ENCODE data around the gene ARHGEF38. TPM values are rescaled to one million over a fixed set of nuclear protein-coding genes. Genes with fewer than 3 reads are reported as not detected.
A peak's percentile ranks its signal among the peaks of the same experiment; 100 is the strongest.

ARHGEF38 gene
- total RNA-seq, 1 donor from 2014 or later = not detected

DNA sequence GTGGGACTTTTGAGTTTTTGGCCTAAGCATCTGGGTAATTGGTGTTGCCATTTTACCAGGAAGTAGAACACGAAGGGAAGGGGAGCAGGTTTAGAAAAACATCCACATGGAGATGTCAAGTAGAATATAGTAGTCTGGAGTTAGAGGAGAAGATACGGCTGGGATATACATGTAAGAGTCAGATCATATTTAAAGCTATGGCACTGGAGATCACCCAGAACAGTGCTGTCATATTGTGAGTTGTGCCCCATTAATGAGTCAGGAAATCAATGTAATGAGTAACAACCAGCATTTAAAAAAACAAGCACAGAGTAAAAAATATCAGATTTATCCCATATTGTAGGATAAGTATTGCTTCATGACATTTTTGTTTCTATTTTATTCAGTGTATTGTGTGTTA is 160.3 kb downstream of the ARHGEF38 start:
- Mint-ChIP-seq H3K9me3 (no peaks in the 10 kb centered on the region), H3K4me1 (peaks cover 16% of the 10 kb centered on the region), H3K27me3 (ENCODE audit: low read depth) (no peaks in the 10 kb centered on the region), H3K27ac (ENCODE audit: unreplicated experiment) (no peak overlapping the region), H3K4me3 (no peak overlapping the region), H3K36me3 (ENCODE audit: low read depth) (no peaks in the 10 kb centered on the region)
- TF ChIP-seq CTCF (conservative IDR thresholded peaks at IDR 0.05) = no peak
- no peak for DNase-seq (ENCODE audit: low read depth, low spot score)

- Mint-ChIP-seq H3K4me1 (peaks cover 9% of the 10 kb centered on the region), H3K4me3 (no peak overlapping the region), H3K9me3 (no peaks in the 10 kb centered on the region), H3K27ac (ENCODE audit: unreplicated experiment) (no peak overlapping the region), H3K27me3 (ENCODE audit: low read depth) (no peaks in the 10 kb centered on the region), H3K36me3 (ENCODE audit: low read depth) (peaks cover 2% of the 10 kb centered on the region)
- no peak for DNase-seq (ENCODE audit: low read depth, low spot score)
- TF ChIP-seq CTCF (conservative IDR thresholded peaks at IDR 0.05) = no peak
Observed at GRCh38 chr4:105714071-105714521, 161.7 kb downstream of the ARHGEF38 start.

DNA sequence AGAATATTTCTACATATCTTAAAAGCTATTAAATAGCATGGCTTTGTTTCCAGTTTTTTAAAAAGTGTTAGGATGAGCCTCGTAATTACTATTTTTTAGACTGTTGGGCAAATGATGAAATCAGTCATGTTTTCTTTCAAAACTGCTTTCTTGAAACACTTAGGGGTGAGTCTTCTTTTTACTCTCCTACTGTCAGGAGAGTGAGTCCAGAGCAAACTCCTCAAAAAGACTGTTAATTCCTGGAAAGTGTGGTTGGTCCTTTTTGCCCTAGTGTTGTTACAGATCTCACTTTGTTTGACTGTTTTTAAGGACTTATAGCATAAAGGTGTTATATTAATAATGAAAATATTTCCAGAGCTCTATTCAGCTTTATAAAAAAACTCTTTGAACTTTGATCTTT is 162.5 kb downstream of the ARHGEF38 start:
- H3K27me3 Mint-ChIP-seq (ENCODE audit: low read depth) = no peaks in the 10 kb centered on the region
- no peak for TF ChIP-seq CTCF (conservative IDR thresholded peaks at IDR 0.05)

GRCh38 chr4:105715692-105716278 is 163.4 kb downstream of the ARHGEF38 start:
- Mint-ChIP-seq H3K36me3 (ENCODE audit: low read depth) (peaks cover 2% of the 10 kb centered on the region), H3K27ac (ENCODE audit: unreplicated experiment) (no peak overlapping the region), H3K27me3 (ENCODE audit: low read depth) (no peaks in the 10 kb centered on the region), H3K9me3 (no peaks in the 10 kb centered on the region), H3K4me1 (no peaks in the 10 kb centered on the region), H3K4me3 (no peak overlapping the region)
- TF ChIP-seq CTCF (conservative IDR thresholded peaks at IDR 0.05) = peak; percentile 74
- DNase-seq (ENCODE audit: low read depth, low spot score) = no peak

More for the DNA sequence above, 162.5 kb downstream of the ARHGEF38 start:
- Mint-ChIP-seq H3K36me3 (ENCODE audit: low read depth) (peaks cover 2% of the 10 kb centered on the region), H3K27ac (ENCODE audit: unreplicated experiment) (no peak overlapping the region), H3K9me3 (no peaks in the 10 kb centered on the region), H3K4me1 (peaks cover under 1% of the 10 kb centered on the region), H3K4me3 (no peak overlapping the region)
- no peak for DNase-seq (ENCODE audit: low read depth, low spot score)

DNA sequence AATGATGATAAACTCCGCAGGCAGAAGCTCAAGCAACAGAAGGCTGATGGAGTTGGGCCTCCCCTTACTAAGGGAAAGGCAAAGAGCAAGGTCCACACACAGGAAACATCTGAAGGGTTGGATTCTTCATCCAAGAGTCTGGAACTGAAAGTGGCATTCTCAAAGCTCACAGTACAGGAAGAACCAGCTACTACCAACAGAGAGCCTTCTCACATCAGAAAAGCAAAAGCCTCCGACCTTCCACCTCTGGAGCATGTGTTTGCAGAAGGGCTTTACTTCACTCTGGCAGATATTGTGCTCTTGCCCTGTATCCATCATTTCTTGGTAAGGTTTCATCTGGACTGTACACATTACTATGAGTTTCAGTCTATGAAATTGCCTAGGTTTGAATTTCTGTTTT is 166.8 kb downstream of the ARHGEF38 start:
- Mint-ChIP-seq H3K4me1 (no peaks in the 10 kb centered on the region), H3K36me3 (ENCODE audit: low read depth) (peaks cover 4% of the 10 kb centered on the region)
- TF ChIP-seq CTCF (conservative IDR thresholded peaks at IDR 0.05) = no peak

More for the DNA sequence above, 166.8 kb downstream of the ARHGEF38 start:
- H3K9me3 Mint-ChIP-seq = no peaks in the 10 kb centered on the region
- H3K4me3 Mint-ChIP-seq = no peak overlapping the region
- H3K27ac Mint-ChIP-seq (ENCODE audit: unreplicated experiment) = no peak overlapping the region
- H3K27me3 Mint-ChIP-seq (ENCODE audit: low read depth) = no peaks in the 10 kb centered on the region
- no peak for DNase-seq (ENCODE audit: low read depth, low spot score)

Measured in neural crest cell (in vitro differentiated cells).